Activated B cell treated with CpG ODN at 0.5 μM for 24 hours (primary cell): ENCODE measurements around the gene PARVG. TPM values are rescaled to one million over a fixed set of nuclear protein-coding genes. Genes with fewer than 3 reads are reported as not detected.
"Not testable (repeated sequence)": the region's sequence is repeated elsewhere in the genome, so short reads cannot be mapped to it uniquely, and the experiment has no call there.

ENCODE experiments used
- ATAC-seq: fragments of 200-7000 bp; cut with Tn5 transposase; one replicate; pipeline ENCODE4 v1.10.0; 2021; ENCODE audit warnings: low read depth, mild to moderate bottlenecking, moderate library complexity
- CTCF ChIA-PET: fragments of 350-600 bp; sonication (Branson Sonifier 250); formaldehyde crosslinking; loops from one replicate; lab custom pipeline; 2021; ENCODE audit warnings: antibody characterized with exemption; lab: Charles Lee
- POLR2A ChIA-PET: fragments of 350-600 bp; sonication (Branson Sonifier 250); formaldehyde crosslinking; loops from one replicate; lab custom pipeline; 2021; ENCODE audit warnings: antibody characterized with exemption; lab: Charles Lee
- DNase-seq: peaks from one replicate; pipeline ENCODE4 v3.0.0; 2022
- H3K27ac Mint-ChIP-seq: one replicate; pipeline ENCODE4 v1.8.0; 2020; ENCODE audit warnings: mixed read lengths
- H3K27me3 Mint-ChIP-seq: one replicate; pipeline ENCODE4 v1.8.0; 2021; ENCODE audit warnings: mixed read lengths
- H3K36me3 Mint-ChIP-seq: one replicate; pipeline ENCODE4 v1.8.0; 2021; ENCODE audit warnings: low read depth, mixed read lengths
- H3K4me1 Mint-ChIP-seq: one replicate; pipeline ENCODE4 v1.8.0; 2021; ENCODE audit warnings: mixed read lengths
- H3K4me3 Mint-ChIP-seq: one replicate; pipeline ENCODE4 v1.8.0; 2020; ENCODE audit warnings: mild to moderate bottlenecking, mixed read lengths
- H3K9me3 Mint-ChIP-seq: one replicate; pipeline ENCODE4 v1.8.0; 2020; ENCODE audit warnings: mixed read lengths
- intact Hi-C: fragments of 100-400 bp; cut with micrococcal nuclease; formaldehyde crosslinking; loops from one replicate; pipeline ENCODE4 v1.15.1; 2024
- total RNA-seq: library from RNA; stranded (reverse); gene quantifications from 2 replicates; pipeline ENCODE4 v1.2.3, GENCODE V29; 2022
- TF ChIP-seq, protein P1 (sequence below): fragments of 200-600 bp; IDR thresholded peaks from one replicate; pipeline ENCODE4 v1.8.0; 2022; ENCODE audit warnings: antibody characterized with exemption, mild to moderate bottlenecking

Gene PARVG
- total RNA-seq, 1 donor from 2014 or later: 96.1 TPM

DNA sequence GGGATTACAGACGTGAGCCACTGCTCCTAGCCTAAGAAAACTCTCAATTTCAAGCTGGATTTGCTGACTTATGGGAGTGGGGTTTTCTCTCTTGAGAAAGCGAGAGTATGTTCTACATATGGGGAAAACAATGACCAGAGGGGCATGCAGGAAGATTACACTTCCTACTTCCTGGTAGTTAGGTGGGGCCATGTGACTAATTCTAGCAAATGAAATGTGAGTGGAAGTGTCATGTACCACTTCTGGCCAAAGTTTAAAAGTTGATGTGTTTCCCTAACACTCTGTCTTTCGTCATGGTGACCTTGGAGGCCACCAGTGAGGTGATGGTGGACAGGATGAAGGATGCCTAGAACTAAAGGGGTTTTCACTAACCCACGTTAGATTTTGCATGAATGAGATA is 50.5 kb downstream of the PARVG start:
- ChIA-PET CTCF (no interaction called here), POLR2A (no interaction called here)
- no peak for ATAC-seq
- peaks cover 14% of the 10 kb centered on the region for H3K27me3 Mint-ChIP-seq
- no peak overlapping the region for H3K4me3 Mint-ChIP-seq
- no peak for DNase-seq
- H3K4me1 Mint-ChIP-seq: no peaks in the 10 kb centered on the region
- TF ChIP-seq, protein P1, sequence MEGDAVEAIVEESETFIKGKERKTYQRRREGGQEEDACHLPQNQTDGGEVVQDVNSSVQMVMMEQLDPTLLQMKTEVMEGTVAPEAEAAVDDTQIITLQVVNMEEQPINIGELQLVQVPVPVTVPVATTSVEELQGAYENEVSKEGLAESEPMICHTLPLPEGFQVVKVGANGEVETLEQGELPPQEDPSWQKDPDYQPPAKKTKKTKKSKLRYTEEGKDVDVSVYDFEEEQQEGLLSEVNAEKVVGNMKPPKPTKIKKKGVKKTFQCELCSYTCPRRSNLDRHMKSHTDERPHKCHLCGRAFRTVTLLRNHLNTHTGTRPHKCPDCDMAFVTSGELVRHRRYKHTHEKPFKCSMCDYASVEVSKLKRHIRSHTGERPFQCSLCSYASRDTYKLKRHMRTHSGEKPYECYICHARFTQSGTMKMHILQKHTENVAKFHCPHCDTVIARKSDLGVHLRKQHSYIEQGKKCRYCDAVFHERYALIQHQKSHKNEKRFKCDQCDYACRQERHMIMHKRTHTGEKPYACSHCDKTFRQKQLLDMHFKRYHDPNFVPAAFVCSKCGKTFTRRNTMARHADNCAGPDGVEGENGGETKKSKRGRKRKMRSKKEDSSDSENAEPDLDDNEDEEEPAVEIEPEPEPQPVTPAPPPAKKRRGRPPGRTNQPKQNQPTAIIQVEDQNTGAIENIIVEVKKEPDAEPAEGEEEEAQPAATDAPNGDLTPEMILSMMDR: no peak
- no peak overlapping the region for H3K27ac Mint-ChIP-seq
- no peaks in the 10 kb centered on the region for H3K36me3 Mint-ChIP-seq
- intact Hi-C loops: no loop called here
- peaks cover 15% of the 10 kb centered on the region for H3K9me3 Mint-ChIP-seq

DNA sequence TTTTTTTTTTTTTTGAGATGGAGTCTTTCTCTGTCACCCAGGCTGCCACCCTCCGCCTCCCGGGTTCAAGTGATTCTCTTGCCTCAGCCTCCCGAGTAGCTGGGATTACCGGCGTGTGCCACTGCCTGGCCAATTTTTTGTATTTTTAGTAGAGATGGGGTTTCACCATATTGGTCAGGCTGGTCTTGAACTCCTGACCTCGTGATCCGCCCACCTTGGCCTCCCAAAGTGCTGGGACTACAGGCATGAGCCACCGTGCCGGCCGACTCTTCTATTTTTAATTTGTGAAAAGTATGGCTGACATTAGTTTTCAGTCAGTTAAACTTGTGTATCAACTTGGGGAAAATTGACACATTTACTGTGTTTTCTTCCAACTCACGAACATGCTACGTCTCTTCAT is 53.6 kb downstream of the PARVG start:
- H3K9me3 Mint-ChIP-seq, POLR2A ChIA-PET, H3K27ac Mint-ChIP-seq, H3K4me3 Mint-ChIP-seq, H3K36me3 Mint-ChIP-seq, DNase-seq, H3K4me1 Mint-ChIP-seq, ATAC-seq, intact Hi-C loops, H3K27me3 Mint-ChIP-seq, CTCF ChIA-PET: not testable (repeated sequence)

DNA sequence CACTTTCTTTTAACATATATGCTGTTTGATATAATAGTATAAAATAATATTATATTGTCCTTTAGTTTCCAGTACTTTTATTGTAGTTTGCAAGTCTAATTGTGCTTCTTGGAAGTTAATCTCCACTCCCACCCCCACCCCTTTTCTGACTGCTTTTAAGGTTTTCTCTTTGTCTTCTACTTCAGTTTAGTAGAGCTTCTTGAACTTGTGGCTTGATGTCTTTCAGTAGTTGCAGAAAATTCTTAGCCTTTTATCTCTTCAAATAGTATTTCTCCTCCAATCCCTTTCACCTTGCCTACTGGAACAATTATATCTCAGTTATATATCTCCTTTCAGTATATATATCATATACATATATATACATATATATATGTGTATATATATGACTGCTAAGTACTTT is 56.6 kb downstream of the PARVG start:
- no peak overlapping the region for H3K4me3 Mint-ChIP-seq
- no peaks in the 10 kb centered on the region for H3K36me3 Mint-ChIP-seq
- no peak overlapping the region for H3K27ac Mint-ChIP-seq
- no peaks in the 10 kb centered on the region for H3K9me3 Mint-ChIP-seq
- TF ChIP-seq, protein P1: no peak
- H3K4me1 Mint-ChIP-seq: no peaks in the 10 kb centered on the region
- POLR2A ChIA-PET: no interaction called here
- intact Hi-C loops: no loop called here
- CTCF ChIA-PET: no interaction called here
- DNase-seq (no peak), ATAC-seq (no peak)
- peaks cover 19% of the 10 kb centered on the region for H3K27me3 Mint-ChIP-seq

DNA sequence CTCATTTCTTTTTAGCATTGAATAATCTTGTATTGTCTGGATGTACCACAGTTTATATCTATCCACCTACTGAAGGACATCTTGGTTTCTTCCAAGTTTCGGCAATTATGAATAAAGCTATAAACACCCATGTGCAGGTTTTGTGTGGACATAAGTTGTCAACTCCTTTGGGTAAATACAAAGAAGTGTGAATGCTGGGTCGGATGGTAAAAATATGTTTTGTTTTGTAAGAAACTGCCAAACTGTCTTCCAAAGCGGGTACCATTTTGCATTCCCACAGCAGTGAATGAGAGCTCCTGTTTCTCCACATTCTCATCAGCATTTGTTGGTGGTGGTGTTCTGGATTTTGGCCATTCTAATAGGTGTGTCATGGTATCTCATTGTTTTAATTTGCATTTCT is 60.4 kb downstream of the PARVG start:
- ATAC-seq, H3K27ac Mint-ChIP-seq, H3K4me1 Mint-ChIP-seq, DNase-seq, POLR2A ChIA-PET, H3K9me3 Mint-ChIP-seq, CTCF ChIA-PET, intact Hi-C loops, H3K36me3 Mint-ChIP-seq, H3K4me3 Mint-ChIP-seq: not testable (repeated sequence)
- peaks cover 40% of the 10 kb centered on the region for H3K27me3 Mint-ChIP-seq

DNA sequence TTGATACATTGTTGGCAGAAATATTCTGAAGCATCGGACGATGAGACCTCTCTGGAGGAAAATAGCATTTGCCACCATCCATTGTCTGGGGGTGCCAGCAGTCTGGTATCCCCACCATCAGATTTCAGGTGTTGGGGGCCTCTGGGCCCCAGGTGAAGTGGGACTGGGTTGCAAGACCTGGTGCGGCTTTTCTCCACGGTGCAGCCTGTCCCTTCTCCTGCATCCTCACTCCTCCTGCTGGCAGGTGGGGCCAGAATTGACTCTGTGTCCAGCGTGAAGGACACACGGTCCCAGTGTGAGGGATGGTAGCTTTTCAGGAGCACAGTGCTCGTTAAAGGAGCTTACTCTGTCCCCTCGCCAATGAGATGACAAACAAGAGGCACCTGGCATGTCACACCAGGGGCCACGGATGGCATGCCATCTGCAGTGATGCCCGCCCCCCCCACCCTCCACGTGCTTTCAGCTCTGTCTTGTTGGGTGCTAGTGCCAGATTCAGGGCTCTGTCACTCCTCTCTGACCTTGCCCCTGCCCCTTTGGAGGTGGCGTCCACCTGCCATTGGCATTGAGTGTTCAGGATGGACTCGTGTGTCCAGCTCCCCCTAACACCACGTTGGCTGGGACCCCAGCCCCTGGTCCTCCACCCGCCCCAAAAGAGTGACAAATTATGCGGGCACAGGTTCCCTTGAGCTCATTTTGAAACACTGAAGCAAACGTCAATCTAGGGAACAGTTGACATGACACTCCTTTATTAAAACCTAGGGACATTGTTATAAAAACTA is 62.4 kb downstream of the PARVG start:
- ChIA-PET CTCF (no interaction called here), POLR2A (no interaction called here)
- Mint-ChIP-seq H3K9me3 (no peaks in the 10 kb centered on the region), H3K36me3 (no peaks in the 10 kb centered on the region), H3K4me1 (no peaks in the 10 kb centered on the region), H3K27ac (no peak overlapping the region), H3K4me3 (no peak overlapping the region), H3K27me3 (peaks cover 38% of the 10 kb centered on the region)
- ATAC-seq (no peak), DNase-seq (no peak)
- intact Hi-C loops: no loop called here
- TF ChIP-seq, protein P1: no peak

DNA sequence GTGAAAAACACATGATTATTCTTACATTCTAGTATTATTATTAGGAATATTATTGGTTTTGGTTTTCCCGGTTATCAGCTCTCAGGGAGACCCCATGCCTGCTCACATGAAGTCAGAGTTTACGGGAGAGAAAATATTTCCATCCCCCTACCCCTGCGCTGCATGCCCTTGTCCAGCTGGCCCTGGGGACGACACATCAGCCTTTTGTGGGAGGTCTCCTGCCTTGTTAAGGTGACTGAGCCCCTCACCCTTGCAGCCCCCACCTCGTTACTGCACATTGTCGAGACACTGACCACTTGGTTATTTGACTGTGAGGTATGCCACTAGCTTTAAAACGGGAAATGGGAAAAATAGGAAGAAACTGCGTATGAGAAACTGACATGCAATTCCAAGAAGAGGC is 63.0 kb downstream of the PARVG start:
- Mint-ChIP-seq H3K9me3 (no peaks in the 10 kb centered on the region), H3K4me1 (no peaks in the 10 kb centered on the region), H3K4me3 (no peak overlapping the region), H3K36me3 (no peaks in the 10 kb centered on the region), H3K27ac (no peak overlapping the region), H3K27me3 (peaks cover 37% of the 10 kb centered on the region)
- TF ChIP-seq, protein P1: no peak
- ATAC-seq (no peak), DNase-seq (no peak)
- ChIA-PET POLR2A (no interaction called here), CTCF (no interaction called here)
- intact Hi-C loops: no loop called here
